Lower leg skin (tissue), 3 donors: Measurements from ENCODE around the gene WWOX.

ENCODE experiments used
- POLR2A ChIP-seq, 2 donors: fragments of 450-650 bp; IDR thresholded peaks; one replicate each; pipeline ENCODE4 v1.6.1; 2016 to 2017; ENCODE audit warnings: antibody characterized with exemption in 2 of 2, mild to moderate bottlenecking in 1 of 2, moderate library complexity in 1 of 2
- TF ChIP-seq, protein P1 (sequence below), 3 donors: fragments of 450-650 bp; IDR thresholded peaks; one replicate each; pipeline ENCODE4 v1.5.1; 2016; ENCODE audit warnings: antibody characterized with exemption in 3 of 3, mild to moderate bottlenecking in 3 of 3, moderate library complexity in 2 of 3

DNA sequence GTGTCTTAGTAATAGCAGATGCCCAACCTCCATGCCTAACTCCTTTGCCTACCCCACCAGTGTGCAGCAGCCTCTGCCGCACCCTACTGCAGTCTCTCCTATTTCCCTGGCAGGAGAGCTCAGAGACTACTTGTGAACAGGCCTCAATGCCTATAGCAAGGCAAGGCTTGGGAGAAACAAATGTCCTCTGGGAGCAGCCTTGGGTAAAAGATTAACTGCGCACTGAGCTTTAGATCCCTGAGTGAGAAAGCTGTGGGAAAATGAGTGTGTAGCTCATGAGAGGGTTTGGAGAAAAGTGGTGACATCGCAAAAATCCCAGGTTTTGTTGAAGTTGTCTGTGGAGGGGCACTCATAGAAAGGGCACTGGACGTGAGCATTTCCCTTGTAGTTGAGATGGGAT, 335.8 kb downstream of the WWOX start:
- TF ChIP-seq, protein P1, sequence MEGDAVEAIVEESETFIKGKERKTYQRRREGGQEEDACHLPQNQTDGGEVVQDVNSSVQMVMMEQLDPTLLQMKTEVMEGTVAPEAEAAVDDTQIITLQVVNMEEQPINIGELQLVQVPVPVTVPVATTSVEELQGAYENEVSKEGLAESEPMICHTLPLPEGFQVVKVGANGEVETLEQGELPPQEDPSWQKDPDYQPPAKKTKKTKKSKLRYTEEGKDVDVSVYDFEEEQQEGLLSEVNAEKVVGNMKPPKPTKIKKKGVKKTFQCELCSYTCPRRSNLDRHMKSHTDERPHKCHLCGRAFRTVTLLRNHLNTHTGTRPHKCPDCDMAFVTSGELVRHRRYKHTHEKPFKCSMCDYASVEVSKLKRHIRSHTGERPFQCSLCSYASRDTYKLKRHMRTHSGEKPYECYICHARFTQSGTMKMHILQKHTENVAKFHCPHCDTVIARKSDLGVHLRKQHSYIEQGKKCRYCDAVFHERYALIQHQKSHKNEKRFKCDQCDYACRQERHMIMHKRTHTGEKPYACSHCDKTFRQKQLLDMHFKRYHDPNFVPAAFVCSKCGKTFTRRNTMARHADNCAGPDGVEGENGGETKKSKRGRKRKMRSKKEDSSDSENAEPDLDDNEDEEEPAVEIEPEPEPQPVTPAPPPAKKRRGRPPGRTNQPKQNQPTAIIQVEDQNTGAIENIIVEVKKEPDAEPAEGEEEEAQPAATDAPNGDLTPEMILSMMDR (IDR thresholded peaks at IDR 0.05), result no peak
- no peak for TF ChIP-seq POLR2A (IDR thresholded peaks at IDR 0.05)
